ENCODE results near the gene LARGE2.

The LARGE2 gene

GRCh38 chr11:45913942-45914635 is 8.4 kb upstream of the LARGE2 start:
- no peak for DNase-seq

GRCh38 chr11:45915446-45915845 is 7.0 kb upstream of the LARGE2 start:
- DNase-seq: no peak

GRCh38 chr11:45917286-45917622 is 5.2 kb upstream of the LARGE2 start:
- DNase-seq: no peak

- peak; percentile 58 to 98 (median 95) for DNase-seq
These were observed 4.7 kb upstream of the LARGE2 start, which contains the start of gene PEX16 for GRCh38 chr11:45917623-45918330. Gene PEX16 (minus strand): TSS chr11:45917877. CDS start chr11:45917811, 66 bp downstream.

- DNase-seq: peak in 48 of 51 donors; percentile 25 to 88 (median 70)
These were observed 4.0 kb upstream of the LARGE2 start for GRCh38 chr11:45918331-45918941.

GRCh38 chr11:45918962-45919675 is 3.3 kb upstream of the LARGE2 start:
- DNase-seq: no peak

GRCh38 chr11:45919806-45920530 is 2.5 kb upstream of the LARGE2 start:
- peak in 2 of 51 donors; percentile 20 to 30 for DNase-seq

GRCh38 chr11:45920531-45921477 is 1.7 kb upstream of the LARGE2 start:
- DNase-seq: no peak

GRCh38 chr11:45921561-45922424 is 663 bp upstream of the LARGE2 start:
- DNase-seq: peak in 4 of 51 donors; percentile 32 to 40 (median 37)

GRCh38 chr11:45924036-45924915 is 1.8 kb downstream of the LARGE2 start:
- DNase-seq: no peak

GRCh38 chr11:45924927-45925326 is 2.5 kb downstream of the LARGE2 start:
- DNase-seq: no peak

- DNase-seq: no peak
These were observed 3.1 kb downstream of the LARGE2 start for GRCh38 chr11:45925550-45925949.

GRCh38 chr11:45926001-45926401 is 3.5 kb downstream of the LARGE2 start:
- DNase-seq: no peak

GRCh38 chr11:45926536-45927331 is 4.3 kb downstream of the LARGE2 start:
- DNase-seq: no peak

- no peak for DNase-seq
These were observed 4.9 kb downstream of the LARGE2 start for GRCh38 chr11:45927332-45927683.

GRCh38 chr11:45927684-45928413 is 5.4 kb downstream of the LARGE2 start:
- no peak for DNase-seq
